Measurements from ENCODE around the gene DHX9. TPM values are rescaled to one million over a fixed set of nuclear protein-coding genes. Genes with fewer than 3 reads are reported as not detected.

DHX9 gene
- total RNA-seq, 1 experiment from 2014 or later, result 384 TPM

GRCh38 chr1:182869241-182869666 is 30.1 kb downstream of the DHX9 start:
- Histone ChIP-seq H3K4me3 (ENCODE audit: low read depth, low read length, poor library complexity, severe bottlenecking) (no peak overlapping the region), H3K36me3 (ENCODE audit: insufficient read depth, low read length, poor library complexity, severe bottlenecking) (peaks cover 100% of the 10 kb centered on the region), H3K9me3 (ENCODE audit: low read depth, low read length, poor library complexity, severe bottlenecking) (no peaks in the 10 kb centered on the region), H3K4me1 (ENCODE audit: insufficient read depth, low read length, poor library complexity, severe bottlenecking) (no peaks in the 10 kb centered on the region), H3K27ac (ENCODE audit: low read depth, low read length, poor library complexity, severe bottlenecking) (peak overlapping the region; percentile 57), H3K27me3 (replicated peaks; ENCODE audit: insufficient read depth, low read depth, low read length, poor library complexity) (no peaks in the 10 kb centered on the region)
- BruUV-seq (replicated peaks), result no TSS peak
- no peak for DNase-seq (ENCODE audit: low spot score)
- ChIA-PET CTCF (no interaction called here), POLR2A (ENCODE audit: low non-redundant PET) (no interaction called here)
- TF ChIP-seq CTCF (conservative IDR thresholded peaks at IDR 0.05; ENCODE audit: low read depth, low read length), result no peak
- TF ChIP-seq EZH2 (IDR thresholded peaks at IDR 0.05; ENCODE audit: borderline replicate concordance, low read depth, low read length, poor library complexity, severe bottlenecking), result no peak
- intact Hi-C loops (cut with micrococcal nuclease; ENCODE audit: unreplicated experiment), result no loop called here

GRCh38 chr1:182872881-182873280 is 33.7 kb downstream of the DHX9 start:
- ChIA-PET POLR2A (ENCODE audit: low non-redundant PET) (no interaction called here), CTCF (no interaction called here)
- no peak for TF ChIP-seq EZH2 (IDR thresholded peaks at IDR 0.05; ENCODE audit: borderline replicate concordance, low read depth, low read length, poor library complexity, severe bottlenecking)
- H3K27ac ChIP-seq (ENCODE audit: low read depth, low read length, poor library complexity, severe bottlenecking), result no peak overlapping the region
- no peaks in the 10 kb centered on the region for H3K4me1 ChIP-seq (ENCODE audit: insufficient read depth, low read length, poor library complexity, severe bottlenecking)
- no peak for DNase-seq (ENCODE audit: low spot score)
- peaks cover 100% of the 10 kb centered on the region for H3K36me3 ChIP-seq (ENCODE audit: insufficient read depth, low read length, poor library complexity, severe bottlenecking)
- intact Hi-C loops (cut with micrococcal nuclease; ENCODE audit: unreplicated experiment), result no loop called here
- H3K4me3 ChIP-seq (ENCODE audit: low read depth, low read length, poor library complexity, severe bottlenecking), result no peak overlapping the region
- no TSS peak for BruUV-seq (replicated peaks)
- H3K27me3 ChIP-seq (replicated peaks; ENCODE audit: insufficient read depth, low read depth, low read length, poor library complexity), result no peaks in the 10 kb centered on the region
- no peaks in the 10 kb centered on the region for H3K9me3 ChIP-seq (ENCODE audit: low read depth, low read length, poor library complexity, severe bottlenecking)

GRCh38 chr1:182875889-182876288 is 36.7 kb downstream of the DHX9 start:
- ChIA-PET POLR2A (ENCODE audit: low non-redundant PET) (no interaction called here), CTCF (no interaction called here)
- no TSS peak for BruUV-seq (replicated peaks)
- H3K36me3 ChIP-seq (ENCODE audit: insufficient read depth, low read length, poor library complexity, severe bottlenecking), result peaks cover 100% of the 10 kb centered on the region
- no peaks in the 10 kb centered on the region for H3K4me1 ChIP-seq (ENCODE audit: insufficient read depth, low read length, poor library complexity, severe bottlenecking)
- H3K4me3 ChIP-seq (ENCODE audit: low read depth, low read length, poor library complexity, severe bottlenecking), result no peak overlapping the region
- no peak overlapping the region for H3K27ac ChIP-seq (ENCODE audit: low read depth, low read length, poor library complexity, severe bottlenecking)
- H3K9me3 ChIP-seq (ENCODE audit: low read depth, low read length, poor library complexity, severe bottlenecking), result no peaks in the 10 kb centered on the region
- TF ChIP-seq EZH2 (IDR thresholded peaks at IDR 0.05; ENCODE audit: borderline replicate concordance, low read depth, low read length, poor library complexity, severe bottlenecking), result no peak
- no peak for TF ChIP-seq CTCF (conservative IDR thresholded peaks at IDR 0.05; ENCODE audit: low read depth, low read length)
- H3K27me3 ChIP-seq (replicated peaks; ENCODE audit: insufficient read depth, low read depth, low read length, poor library complexity), result no peaks in the 10 kb centered on the region
- intact Hi-C loops (cut with micrococcal nuclease; ENCODE audit: unreplicated experiment), result no loop called here
- DNase-seq (ENCODE audit: low spot score), result no peak

GRCh38 chr1:182877331-182877730 is 38.2 kb downstream of the DHX9 start:
- Histone ChIP-seq H3K36me3 (ENCODE audit: insufficient read depth, low read length, poor library complexity, severe bottlenecking) (peaks cover 100% of the 10 kb centered on the region), H3K27me3 (replicated peaks; ENCODE audit: insufficient read depth, low read depth, low read length, poor library complexity) (no peaks in the 10 kb centered on the region), H3K4me3 (ENCODE audit: low read depth, low read length, poor library complexity, severe bottlenecking) (no peak overlapping the region), H3K27ac (ENCODE audit: low read depth, low read length, poor library complexity, severe bottlenecking) (no peak overlapping the region), H3K9me3 (ENCODE audit: low read depth, low read length, poor library complexity, severe bottlenecking) (no peaks in the 10 kb centered on the region), H3K4me1 (ENCODE audit: insufficient read depth, low read length, poor library complexity, severe bottlenecking) (no peaks in the 10 kb centered on the region)
- ChIA-PET POLR2A (ENCODE audit: low non-redundant PET) (no interaction called here), CTCF (no interaction called here)
- BruUV-seq (replicated peaks), result no TSS peak
- DNase-seq (ENCODE audit: low spot score), result no peak
- TF ChIP-seq CTCF (conservative IDR thresholded peaks at IDR 0.05; ENCODE audit: low read depth, low read length) (no peak), EZH2 (IDR thresholded peaks at IDR 0.05; ENCODE audit: borderline replicate concordance, low read depth, low read length, poor library complexity, severe bottlenecking) (no peak)
- intact Hi-C loops (cut with micrococcal nuclease; ENCODE audit: unreplicated experiment), result no loop called here
